HEK293 (cell line): ENCODE results near the gene CLDN14.

Experiments
- CTCF ChIP-seq: fragments of 450-650 bp; formaldehyde crosslinking; IDR thresholded peaks from 2 replicates; pipeline ENCODE4 v1.5.1; 2016; ENCODE audit warnings: missing biosample characterization, missing genetic modification characterization
- PBX3 ChIP-seq: sonication (generic); formaldehyde crosslinking; IDR thresholded peaks from 2 replicates; pipeline ENCODE4 v1.8.1; 2022; ENCODE audit warnings: mild to moderate bottlenecking, moderate library complexity, missing genetic modification reagents
- ZNF132 ChIP-seq: fragments of 450-650 bp; formaldehyde crosslinking; IDR thresholded peaks from 2 replicates; pipeline ENCODE4 v1.5.1; 2017; ENCODE audit warnings: missing biosample characterization, missing genetic modification characterization, borderline replicate concordance
- ZNF223 ChIP-seq: fragments of 450-650 bp; formaldehyde crosslinking; IDR thresholded peaks from 2 replicates; pipeline ENCODE4 v1.5.1; 2016; ENCODE audit warnings: missing biosample characterization, missing genetic modification characterization
- ZNF362 ChIP-seq: fragments of 450-650 bp; formaldehyde crosslinking; IDR thresholded peaks from 2 replicates; pipeline ENCODE4 v1.5.1; 2016; ENCODE audit warnings: missing biosample characterization, missing genetic modification characterization
- ZNF37A ChIP-seq: fragments of 450-650 bp; IDR thresholded peaks from 2 replicates; pipeline ENCODE4 v1.5.1; 2018; ENCODE audit warnings: missing biosample characterization, missing genetic modification characterization
- ZNF48 ChIP-seq: fragments of 450-650 bp; formaldehyde crosslinking; IDR thresholded peaks from 2 replicates; pipeline ENCODE4 v1.5.1; 2016; ENCODE audit warnings: missing biosample characterization, missing genetic modification characterization

GRCh38 chr21:36513430-36513829 is 33.5 kb upstream of the CLDN14 start:
- no peak for TF ChIP-seq CTCF (tag by site-specific recombination)
- no peak for TF ChIP-seq ZNF223 (tag by site-specific recombination)
- TF ChIP-seq PBX3 = no peak
- no peak for TF ChIP-seq ZNF362 (tag by site-specific recombination)
- TF ChIP-seq ZNF48 (tag by site-specific recombination) = no peak
- no peak for TF ChIP-seq ZNF132 (tag by site-specific recombination)
- no peak for TF ChIP-seq ZNF37A
